ENCODE measurements around the gene CARF.
"Not testable (repeated sequence)": the region's sequence is repeated elsewhere in the genome, so short reads cannot be mapped to it uniquely, and the experiment has no call there.

The CARF gene

GRCh38 chr2:202965810-202966460, 53.9 kb downstream of the CARF start:
- TF ChIP-seq CTCF (IDR thresholded peaks at IDR 0.05; ENCODE audit: control insufficient read depth, extremely low read depth, insufficient read depth): no peak
- DNase-seq (ENCODE audit: low read depth): no peak
- H3K4me3 ChIP-seq (ENCODE audit: low read depth, low read length): no peak overlapping the region

- not testable (repeated sequence) for H3K4me3 ChIP-seq (ENCODE audit: low read depth, low read length); DNase-seq (ENCODE audit: low read depth)
These were observed 57.3 kb downstream of the CARF start for GRCh38 chr2:202969404-202969803.

GRCh38 chr2:202976809-202977208, 64.7 kb downstream of the CARF start:
- no peak overlapping the region for H3K4me3 ChIP-seq (ENCODE audit: low read depth, low read length)
- TF ChIP-seq CTCF (IDR thresholded peaks at IDR 0.05; ENCODE audit: control insufficient read depth, extremely low read depth, insufficient read depth): no peak
- no peak for DNase-seq (ENCODE audit: low read depth)

GRCh38 chr2:202982779-202983491, 70.9 kb downstream of the CARF start:
- no peak overlapping the region for H3K4me3 ChIP-seq (ENCODE audit: low read depth, low read length)
- no peak for DNase-seq (ENCODE audit: low read depth)
- TF ChIP-seq CTCF (IDR thresholded peaks at IDR 0.05; ENCODE audit: control insufficient read depth, extremely low read depth, insufficient read depth): no peak

- TF ChIP-seq CTCF (IDR thresholded peaks at IDR 0.05; ENCODE audit: control insufficient read depth, extremely low read depth, insufficient read depth): no peak
- no peak overlapping the region for H3K4me3 ChIP-seq (ENCODE audit: low read depth, low read length)
- DNase-seq (ENCODE audit: low read depth): no peak
These were observed 77.7 kb downstream of the CARF start for GRCh38 chr2:202989749-202990148.

- TF ChIP-seq CTCF (IDR thresholded peaks at IDR 0.05; ENCODE audit: control insufficient read depth, extremely low read depth, insufficient read depth): no peak
- no peak overlapping the region for H3K4me3 ChIP-seq (ENCODE audit: low read depth, low read length)
- DNase-seq (ENCODE audit: low read depth): no peak
These were observed 78.4 kb downstream of the CARF start for GRCh38 chr2:202990501-202990900.

- not testable (repeated sequence) for DNase-seq (ENCODE audit: low read depth); H3K4me3 ChIP-seq (ENCODE audit: low read depth, low read length)
These were observed 85.0 kb downstream of the CARF start for GRCh38 chr2:202997113-202997512.

All from LNCaP clone FGC (cell line).